Panc1 (cell line): ENCODE data around the gene GAB1.

ENCODE experiments used
- TCF7L2 ChIP-seq: IDR thresholded peaks from 2 replicates; pipeline ENCODE4 v1.6.1; 2011; ENCODE audit warnings: mild to moderate bottlenecking, low read depth, low read length, inconsistent platforms
- TF ChIP-seq, protein P1 (sequence below): fragments of 450-650 bp; IDR thresholded peaks from 2 replicates; pipeline ENCODE4 v1.5.1; 2017; ENCODE audit warnings: mild to moderate bottlenecking

DNA sequence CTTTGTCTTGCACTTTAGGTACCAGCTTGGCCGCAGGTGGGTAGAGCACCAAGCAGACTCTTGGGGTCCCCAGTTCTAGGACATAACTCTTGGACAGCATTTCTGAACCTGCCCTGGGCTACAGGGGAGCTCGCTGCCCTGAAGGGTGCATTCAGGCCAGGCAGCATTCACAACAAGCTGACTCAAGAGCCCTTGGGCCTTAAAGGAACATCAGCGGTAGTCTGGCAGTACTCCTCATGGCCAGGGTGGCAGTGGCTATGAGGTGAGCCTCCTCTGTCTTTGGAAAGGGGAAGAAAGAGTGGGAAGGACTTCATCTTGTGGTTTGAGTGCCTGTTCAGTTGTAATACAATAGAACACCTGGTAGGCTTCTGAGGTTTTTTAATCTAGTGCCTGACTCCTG, 152.0 kb downstream of the GAB1 start:
- TF ChIP-seq, protein P1, sequence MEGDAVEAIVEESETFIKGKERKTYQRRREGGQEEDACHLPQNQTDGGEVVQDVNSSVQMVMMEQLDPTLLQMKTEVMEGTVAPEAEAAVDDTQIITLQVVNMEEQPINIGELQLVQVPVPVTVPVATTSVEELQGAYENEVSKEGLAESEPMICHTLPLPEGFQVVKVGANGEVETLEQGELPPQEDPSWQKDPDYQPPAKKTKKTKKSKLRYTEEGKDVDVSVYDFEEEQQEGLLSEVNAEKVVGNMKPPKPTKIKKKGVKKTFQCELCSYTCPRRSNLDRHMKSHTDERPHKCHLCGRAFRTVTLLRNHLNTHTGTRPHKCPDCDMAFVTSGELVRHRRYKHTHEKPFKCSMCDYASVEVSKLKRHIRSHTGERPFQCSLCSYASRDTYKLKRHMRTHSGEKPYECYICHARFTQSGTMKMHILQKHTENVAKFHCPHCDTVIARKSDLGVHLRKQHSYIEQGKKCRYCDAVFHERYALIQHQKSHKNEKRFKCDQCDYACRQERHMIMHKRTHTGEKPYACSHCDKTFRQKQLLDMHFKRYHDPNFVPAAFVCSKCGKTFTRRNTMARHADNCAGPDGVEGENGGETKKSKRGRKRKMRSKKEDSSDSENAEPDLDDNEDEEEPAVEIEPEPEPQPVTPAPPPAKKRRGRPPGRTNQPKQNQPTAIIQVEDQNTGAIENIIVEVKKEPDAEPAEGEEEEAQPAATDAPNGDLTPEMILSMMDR, result no peak
- no peak for TF ChIP-seq TCF7L2
